ENCODE results near the gene KIAA1217.

GRCh38 chr10:24255881-24256311 lies 47.0 kb downstream of the KIAA1217 start:
- TF ChIP-seq EZH2phosphoT487 (conservative IDR thresholded peaks at IDR 0.05; ENCODE audit: low read length) (no peak), CTCF (IDR thresholded peaks at IDR 0.05; ENCODE audit: insufficient read depth, low read length, poor library complexity, severe bottlenecking) (no peak)
